Breast epithelium (tissue), 4 donors: ENCODE results near the gene HPD. TPM values are rescaled to one million over a fixed set of nuclear protein-coding genes. Genes with fewer than 3 reads are reported as not detected.
"Not testable (repeated sequence)": the region's sequence is repeated elsewhere in the genome, so short reads cannot be mapped to it uniquely, and the experiment has no call there.

Experiments used
- DNase-seq, 2 donors: peaks; one replicate each; pipeline ENCODE4 v3.0.0-alpha.2; 2019; ENCODE audit warnings: low spot score in 2 of 2
- H3K27ac ChIP-seq, 2 donors: fragments of 200-600 bp; sonication (generic) in 1 of 2; one replicate each; pipeline ENCODE4 v1.5.1; 2016 to 2019; ENCODE audit warnings: mild to moderate bottlenecking in 1 of 2
- H3K27me3 ChIP-seq, 2 donors: fragments of 200-600 bp; sonication (generic) in 1 of 2; one replicate each; pipeline versions ENCODE4 v1.5.1 to v1.6.0; 2017 to 2019; ENCODE audit warnings: control low read depth in 1 of 2, mild to moderate bottlenecking in 1 of 2
- H3K36me3 ChIP-seq: fragments of 200-600 bp; one replicate; pipeline ENCODE4 v1.5.1; 2019
- H3K4me1 ChIP-seq, 2 donors: fragments of 200-600 bp; sonication (generic); one replicate each; pipeline ENCODE4 v1.5.1; 2016 to 2019; ENCODE audit warnings: control low read depth in 1 of 2
- H3K4me3 ChIP-seq, 3 donors: fragments of 200-600 bp; sonication (generic); 1 replicate in 2 of 3; 2 replicates in 1 of 3; pipeline ENCODE4 v1.5.1; 2016 to 2019; ENCODE audit warnings: mild to moderate bottlenecking in 3 of 3, moderate library complexity in 2 of 3
- H3K9me3 ChIP-seq, 2 donors: fragments of 200-600 bp; sonication (generic) in 1 of 2; one replicate each; pipeline ENCODE4 v1.5.1; 2016 to 2019; ENCODE audit warnings: control low read depth in 1 of 2
- CTCF ChIP-seq, 3 donors: fragments of 450-650 bp; IDR thresholded peaks; one replicate each; pipeline ENCODE4 v1.5.1; 2016 to 2017; ENCODE audit warnings: antibody characterized with exemption in 3 of 3, mild to moderate bottlenecking in 3 of 3, moderate library complexity in 3 of 3
- POLR2A ChIP-seq: fragments of 450-650 bp; IDR thresholded peaks from one replicate; pipeline ENCODE4 v1.6.1; 2016; ENCODE audit warnings: antibody characterized with exemption, mild to moderate bottlenecking, moderate library complexity
- POLR2AphosphoS5 ChIP-seq, 3 donors: sonication (generic); formaldehyde crosslinking; IDR thresholded peaks; one replicate each; pipeline ENCODE4 v1.6.1; 2017; ENCODE audit warnings: antibody characterized with exemption in 3 of 3
- intact Hi-C: fragments of 100-400 bp; cut with DNase I; formaldehyde crosslinking; loops from one replicate; pipeline ENCODE4 v1.15.1; 2023; ENCODE audit warnings: low total_unique reads
- total RNA-seq, 3 donors: library from RNA; depleted of rRNA; stranded (reverse); fragments of >200 nt; gene quantifications; one replicate each; pipeline ENCODE4 v1.1.0, GENCODE V29; 2016

The HPD gene
- total RNA-seq, 3 donors from 2014 or later, result 0.64 to 1.6 TPM; not detected in 1

- Histone ChIP-seq H3K27ac (no peak overlapping the region), H3K4me1 (no peaks in the 10 kb centered on the region), H3K36me3 (no peaks in the 10 kb centered on the region), H3K27me3 (no peaks in the 10 kb centered on the region), H3K9me3 (no peaks in the 10 kb centered on the region), H3K4me3 (no peak overlapping the region)
- TF ChIP-seq CTCF (IDR thresholded peaks at IDR 0.05) (no peak), POLR2A (no peak), POLR2AphosphoS5 (IDR thresholded peaks at IDR 0.05) (no peak)
- DNase-seq, result no peak
- intact Hi-C loops, result no loop called here
These were observed 15.4 kb upstream of the HPD start for GRCh38 chr12:121874071-121874470.

GRCh38 chr12:121873216-121873569 lies 14.5 kb upstream of the HPD start:
- DNase-seq, result no peak
- Histone ChIP-seq H3K36me3 (no peaks in the 10 kb centered on the region), H3K9me3 (no peaks in the 10 kb centered on the region), H3K27me3 (no peaks in the 10 kb centered on the region), H3K4me1 (no peaks in the 10 kb centered on the region), H3K27ac (no peak overlapping the region), H3K4me3 (no peak overlapping the region)
- TF ChIP-seq CTCF (IDR thresholded peaks at IDR 0.05), result no peak
- no peak for TF ChIP-seq POLR2AphosphoS5 (IDR thresholded peaks at IDR 0.05)
- no peak for TF ChIP-seq POLR2A
- intact Hi-C loops, result no loop called here

- H3K27ac ChIP-seq, result no peak overlapping the region
- no peak overlapping the region for H3K4me3 ChIP-seq
- no peaks in the 10 kb centered on the region for H3K9me3 ChIP-seq
- H3K4me1 ChIP-seq, result no peaks in the 10 kb centered on the region
- H3K36me3 ChIP-seq, result no peaks in the 10 kb centered on the region
- intact Hi-C loops, result no loop called here
- no peak for DNase-seq
- no peaks in the 10 kb centered on the region for H3K27me3 ChIP-seq
- TF ChIP-seq POLR2A (no peak), CTCF (IDR thresholded peaks at IDR 0.05) (no peak), POLR2AphosphoS5 (IDR thresholded peaks at IDR 0.05) (no peak)
These were observed 14.0 kb upstream of the HPD start for GRCh38 chr12:121872546-121873215.

- intact Hi-C loops, result no loop called here
- DNase-seq, result no peak
- Histone ChIP-seq H3K27ac (no peak overlapping the region), H3K36me3 (no peaks in the 10 kb centered on the region), H3K4me1 (no peaks in the 10 kb centered on the region), H3K9me3 (no peaks in the 10 kb centered on the region), H3K4me3 (no peak overlapping the region), H3K27me3 (no peaks in the 10 kb centered on the region)
- TF ChIP-seq CTCF (IDR thresholded peaks at IDR 0.05) (no peak), POLR2A (no peak), POLR2AphosphoS5 (IDR thresholded peaks at IDR 0.05) (no peak)
These were observed 12.8 kb upstream of the HPD start for GRCh38 chr12:121871467-121871866.

- intact Hi-C loops, H3K9me3 ChIP-seq, H3K27ac ChIP-seq, H3K27me3 ChIP-seq, H3K4me1 ChIP-seq, DNase-seq, H3K36me3 ChIP-seq, H3K4me3 ChIP-seq: not testable (repeated sequence)
These were observed 10.6 kb upstream of the HPD start for GRCh38 chr12:121869229-121869628.

- intact Hi-C loops, result no loop called here
- Histone ChIP-seq H3K27me3 (no peaks in the 10 kb centered on the region), H3K36me3 (no peaks in the 10 kb centered on the region), H3K9me3 (no peaks in the 10 kb centered on the region), H3K4me3 (no peak overlapping the region), H3K27ac (no peak overlapping the region), H3K4me1 (no peaks in the 10 kb centered on the region)
- TF ChIP-seq POLR2A (no peak), POLR2AphosphoS5 (IDR thresholded peaks at IDR 0.05) (no peak), CTCF (IDR thresholded peaks at IDR 0.05) (no peak)
- DNase-seq, result no peak
These were observed 7.7 kb upstream of the HPD start for GRCh38 chr12:121866331-121866730.
